HG02610 (cell line): Measurements from ENCODE around the gene MYEOV.

Source experiments
- ATAC-seq: cut with Tn5 transposase; IDR thresholded peaks from one replicate; pipeline ENCODE4 v1.9.1; 2021; ENCODE audit warnings: mild to moderate bottlenecking, moderate library complexity; ENCODE audit not compliant: unreplicated experiment

The MYEOV gene

DNA sequence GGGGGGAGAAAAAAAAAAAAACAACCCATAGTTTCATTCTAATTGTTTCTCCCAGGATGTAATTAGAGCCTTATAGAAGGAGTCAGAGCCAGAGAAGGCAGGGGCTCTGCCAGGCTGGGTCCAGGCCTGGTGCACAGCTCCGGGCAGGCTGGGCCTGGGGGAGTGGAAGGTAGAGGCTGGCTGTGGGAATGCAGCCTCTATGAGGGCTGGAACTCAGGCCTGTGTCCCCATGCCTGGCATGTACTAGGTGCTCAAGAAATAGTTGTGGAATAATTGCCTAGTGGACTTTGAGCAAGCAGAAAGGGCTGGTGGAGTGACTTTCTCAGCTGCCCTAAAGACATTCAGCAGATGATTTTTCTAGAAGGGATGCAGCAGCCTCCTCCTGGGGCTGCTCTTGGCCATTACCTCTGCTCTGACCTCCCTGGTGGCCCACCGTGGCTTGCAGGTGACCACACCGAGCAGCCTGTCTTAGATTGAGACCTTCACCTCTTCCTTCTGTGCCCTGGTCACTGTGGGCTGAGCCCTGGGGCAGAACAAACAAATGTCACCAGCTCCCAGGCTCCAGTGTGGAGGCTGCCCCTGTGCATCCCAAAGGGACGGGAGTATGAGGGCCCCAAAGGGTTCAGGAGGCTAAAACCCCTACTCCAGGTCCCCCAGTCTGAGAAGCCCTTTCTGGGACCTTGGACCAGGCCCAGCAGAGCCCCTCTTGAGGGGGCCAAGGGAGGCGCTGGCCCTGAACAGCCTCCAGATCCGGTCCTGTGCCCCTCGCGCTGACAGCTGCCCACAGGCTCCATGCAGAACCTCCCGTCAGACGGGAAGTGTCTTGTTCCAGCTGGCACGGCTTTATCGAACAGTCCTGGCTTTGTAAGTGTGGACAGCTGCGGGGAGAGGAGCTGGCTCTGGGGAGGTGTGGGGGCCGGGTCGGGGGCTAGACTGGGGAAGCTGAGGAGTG, 18.8 kb downstream of the MYEOV start:
- ATAC-seq = no peak

DNA sequence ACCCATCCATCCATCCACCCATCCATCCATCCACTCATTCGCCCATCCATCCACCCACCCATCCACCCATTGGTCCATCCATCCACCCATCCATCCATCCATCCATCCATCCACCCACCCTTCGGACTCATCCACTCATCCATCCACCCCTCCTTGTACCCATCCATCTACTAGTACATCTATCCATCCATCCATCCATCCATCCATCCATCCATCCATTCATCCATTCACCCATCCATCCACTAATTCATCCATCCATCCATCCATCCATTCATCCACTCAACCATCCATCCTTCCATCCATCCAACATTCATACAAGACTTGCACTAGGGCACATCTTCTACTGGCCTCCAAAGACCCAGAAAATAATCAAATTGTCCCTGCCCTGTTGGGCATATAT, 20.0 kb downstream of the MYEOV start:
- ATAC-seq = no peak

DNA sequence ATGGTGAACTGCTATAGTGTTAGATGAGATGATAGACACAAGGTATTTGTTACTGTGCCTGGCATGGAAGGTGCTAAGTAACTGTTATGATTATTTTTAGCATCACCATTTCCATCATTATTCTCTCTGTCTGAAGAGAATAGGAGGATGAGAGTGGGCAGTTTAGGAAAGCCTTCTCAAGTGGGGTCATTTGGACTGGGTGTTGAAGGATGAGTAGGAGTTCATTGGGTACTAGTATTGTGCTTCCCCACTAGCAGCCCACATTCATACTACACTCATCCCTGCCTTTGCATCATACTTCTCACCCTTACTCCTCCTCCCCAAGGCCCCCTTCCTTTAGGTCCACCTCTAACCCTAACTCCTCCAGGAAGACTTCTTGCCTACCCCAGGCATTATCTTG, 20.6 kb downstream of the MYEOV start:
- ATAC-seq = no peak

DNA sequence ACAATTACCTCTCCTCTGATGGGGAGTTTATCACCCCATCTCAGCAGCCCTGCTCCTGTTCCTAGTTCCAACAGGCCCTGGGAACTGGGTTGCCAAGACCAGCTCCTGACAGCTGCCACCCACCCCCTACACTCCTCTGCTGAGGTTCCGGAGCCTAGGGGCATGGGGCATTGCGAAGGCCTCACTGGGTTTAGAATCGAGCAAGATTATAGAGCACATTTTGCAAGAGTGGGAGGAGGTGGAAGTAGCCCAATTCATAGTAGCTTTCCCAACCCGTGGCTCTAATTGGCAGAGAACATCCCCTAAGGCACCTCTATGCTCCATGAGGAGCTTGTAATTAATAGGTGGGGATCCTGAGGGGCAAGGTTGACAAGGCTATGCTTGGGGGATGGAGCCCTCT, 23.0 kb downstream of the MYEOV start:
- ATAC-seq = no peak

DNA sequence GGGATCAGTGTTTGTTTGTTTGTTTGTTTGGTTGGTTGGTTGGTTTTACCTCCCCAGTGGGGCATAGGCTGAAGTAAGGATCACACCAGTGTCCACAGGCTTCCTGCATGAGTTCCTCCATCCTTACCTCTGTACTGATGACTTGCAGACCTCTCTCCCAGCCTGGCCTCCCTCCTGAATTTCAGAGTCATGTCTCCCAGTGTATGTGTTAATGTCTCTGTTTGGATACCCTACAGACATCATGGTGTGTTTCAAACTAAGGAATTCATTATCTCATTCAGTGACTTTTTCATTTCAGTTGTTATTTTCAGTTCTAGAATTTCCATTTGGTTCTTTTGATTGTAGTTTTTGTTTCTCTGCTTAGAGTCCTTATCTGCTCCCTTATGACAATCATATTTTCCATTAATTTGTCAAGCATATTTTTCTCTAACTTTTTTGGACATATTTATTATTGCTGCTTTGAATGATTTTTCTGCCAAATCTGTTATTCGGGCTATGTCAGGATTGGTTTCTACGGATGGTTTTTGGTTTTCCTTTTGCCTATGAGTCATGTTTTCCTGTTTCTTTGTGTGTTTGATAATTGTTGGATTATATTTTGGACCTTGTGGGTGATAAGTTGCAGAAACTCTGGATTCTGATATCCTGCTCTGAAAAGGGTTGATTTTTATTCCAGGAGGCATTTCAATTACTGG, 23.6 kb downstream of the MYEOV start:
- no peak for ATAC-seq

DNA sequence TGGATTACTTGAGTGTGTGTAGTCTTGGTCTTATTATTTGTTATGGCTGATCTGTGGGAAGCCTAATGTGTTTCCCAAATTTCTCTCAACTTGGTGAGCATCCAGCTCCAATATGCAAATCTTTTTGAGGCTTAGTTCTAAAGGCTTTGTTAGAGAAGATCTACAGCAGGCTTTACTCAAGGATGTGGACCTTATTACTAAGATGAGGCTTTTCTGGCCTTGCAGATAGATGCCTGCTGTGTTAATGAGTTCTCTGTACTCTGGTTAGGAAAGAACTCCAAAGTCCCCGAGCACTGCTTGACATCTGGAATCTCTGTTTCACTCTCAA, 24.1 kb downstream of the MYEOV start:
- ATAC-seq = no peak

DNA sequence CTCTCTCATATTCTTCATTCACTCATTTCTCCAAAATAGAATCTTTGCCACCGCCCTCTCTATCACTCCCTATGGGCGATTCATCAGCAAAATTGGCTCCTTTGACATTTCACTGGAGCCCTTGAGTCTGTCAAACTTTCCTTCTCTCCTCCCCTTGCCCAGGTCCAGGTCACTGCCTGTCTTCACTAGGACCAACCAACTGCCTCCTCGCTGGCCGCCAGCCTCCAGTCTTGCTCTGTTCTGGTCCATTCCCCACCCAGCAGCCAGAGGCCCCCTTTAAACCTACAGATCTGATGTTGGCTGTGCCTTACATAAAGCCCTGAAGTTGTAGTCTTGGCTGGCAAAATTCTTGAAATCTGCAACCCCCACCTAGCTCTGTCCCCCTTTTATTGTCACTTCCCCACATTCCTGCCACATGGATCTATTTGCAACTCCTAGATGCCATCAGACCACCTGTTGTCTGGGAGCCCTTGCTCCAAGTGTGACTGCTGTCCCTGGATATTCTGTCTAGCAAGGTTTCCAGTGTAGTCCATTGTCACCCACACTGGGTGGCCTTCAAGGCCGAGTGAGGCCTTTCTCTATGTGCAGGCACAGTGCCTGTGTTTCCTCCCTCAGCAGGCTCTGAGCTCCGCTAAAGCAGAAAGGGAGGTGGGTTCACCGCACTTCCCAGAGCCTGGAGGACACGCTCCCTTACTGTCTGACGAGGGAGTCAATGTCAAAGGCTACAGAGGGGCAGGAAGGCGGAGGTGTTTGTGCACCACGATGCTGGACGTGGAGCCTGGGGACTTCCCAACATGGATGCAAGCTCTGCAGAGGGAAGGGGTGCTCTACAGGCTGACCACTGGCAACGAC, 25.5 kb downstream of the MYEOV start:
- no peak for ATAC-seq

DNA sequence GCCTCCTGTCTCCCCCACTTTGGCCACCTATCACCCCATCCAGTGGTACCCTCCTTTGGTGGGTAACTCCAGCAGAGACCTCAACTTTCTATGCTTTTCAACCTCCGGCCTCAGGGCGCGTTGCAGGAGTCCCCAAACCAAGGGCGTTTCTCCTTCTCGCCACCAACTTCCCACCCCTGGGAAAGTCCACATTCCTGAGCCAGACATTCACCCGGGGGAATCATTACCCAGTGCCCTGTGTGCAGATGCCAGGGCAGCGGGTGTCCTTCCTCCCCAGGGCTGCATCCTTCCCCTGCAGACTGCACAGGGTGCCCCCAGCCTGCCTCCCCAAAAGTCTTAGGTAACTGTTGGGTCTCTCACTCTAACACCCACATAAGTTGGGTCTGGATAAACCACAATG, 26.4 kb downstream of the MYEOV start:
- ATAC-seq = no peak

DNA sequence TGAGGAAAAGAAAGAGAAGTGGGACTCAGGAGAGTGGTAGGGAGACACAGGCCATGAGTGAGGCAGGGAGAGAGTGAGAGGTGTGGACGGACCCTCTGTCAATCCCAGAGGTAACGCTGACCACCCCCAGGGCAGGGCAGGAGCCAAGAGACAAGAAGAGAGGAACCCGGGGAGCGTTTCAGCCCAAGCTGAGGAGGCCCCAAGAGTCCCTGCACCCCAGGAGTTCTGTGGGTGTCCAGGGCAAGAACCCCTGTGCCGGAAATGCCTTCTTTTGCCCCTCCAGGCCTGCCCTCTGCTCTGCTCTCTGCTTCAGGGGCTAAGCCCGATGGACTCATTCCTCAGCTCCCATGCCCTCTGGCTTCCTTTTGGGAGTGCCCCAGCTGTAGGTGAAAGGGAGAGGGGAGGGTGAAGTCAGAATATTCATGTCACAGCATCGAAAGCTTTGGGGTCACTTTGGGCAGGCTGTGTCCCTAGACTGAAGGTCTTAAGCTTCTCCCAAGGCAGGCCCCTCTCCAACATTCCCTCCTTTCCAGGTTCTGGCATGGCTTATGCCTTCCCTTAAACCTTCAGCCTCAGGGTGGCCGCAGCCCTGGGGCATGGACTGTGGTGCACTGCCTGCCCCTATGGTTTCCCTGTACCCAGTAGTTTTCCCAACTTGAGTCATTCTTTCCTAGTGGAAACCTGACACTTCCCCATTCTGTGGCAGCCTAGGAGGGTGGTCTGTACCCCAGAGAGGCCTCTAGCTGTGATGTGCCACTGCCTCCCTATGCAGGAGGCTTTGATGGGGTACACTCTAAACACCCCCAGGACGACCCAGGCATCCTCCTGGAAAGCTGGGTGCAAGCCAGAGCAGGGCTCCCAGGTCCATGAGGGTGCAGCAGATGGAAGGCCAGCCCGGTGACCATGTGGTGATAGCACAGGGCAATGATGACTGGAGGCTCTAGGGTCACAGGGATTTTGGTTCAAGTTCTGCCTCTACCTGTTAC, 27.1 kb downstream of the MYEOV start:
- ATAC-seq = no peak

DNA sequence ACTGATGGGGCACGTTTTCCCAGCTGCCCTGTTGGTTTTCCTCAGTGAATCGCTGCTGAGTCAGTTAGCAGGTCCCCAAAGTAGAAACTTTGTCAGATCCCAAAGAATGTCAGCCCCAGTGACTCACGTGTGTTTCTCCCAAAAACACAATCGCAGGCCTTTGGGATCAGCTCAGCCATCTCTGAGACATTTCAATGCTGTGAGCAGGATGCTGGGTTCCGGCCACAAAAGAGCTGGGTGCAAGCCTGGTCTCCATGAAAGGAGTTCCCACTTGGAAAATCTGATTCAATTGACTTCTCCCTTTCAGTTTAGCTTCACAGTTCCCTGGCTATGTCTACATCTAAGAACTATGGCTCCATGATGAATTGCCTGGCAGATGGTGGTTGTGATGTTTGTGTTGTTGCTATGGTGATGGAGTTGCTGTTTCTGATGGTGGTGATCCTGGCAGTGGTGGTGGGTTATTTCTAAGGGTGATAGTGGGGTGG, 28.0 kb downstream of the MYEOV start:
- no peak for ATAC-seq

DNA sequence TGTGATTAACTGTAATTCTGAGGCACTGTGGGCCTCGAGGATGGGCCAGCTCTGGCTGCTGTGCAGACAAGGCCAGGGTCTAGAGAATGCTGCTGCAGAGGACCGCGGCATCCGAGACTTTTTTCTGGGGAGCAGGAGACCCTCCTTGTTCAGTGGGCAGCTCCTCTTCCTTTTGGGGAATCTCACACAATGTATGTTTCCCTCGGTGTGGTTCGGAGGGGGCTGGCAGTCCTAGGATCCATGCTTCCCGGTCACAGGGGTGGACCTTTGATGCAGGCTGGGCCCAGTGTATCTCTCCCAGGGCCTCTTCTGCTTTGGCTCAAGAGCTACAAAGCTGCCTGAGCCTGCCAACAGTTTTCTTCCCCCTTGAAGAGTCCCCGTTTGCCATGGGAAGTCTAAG, 31.5 kb downstream of the MYEOV start:
- no peak for ATAC-seq

DNA sequence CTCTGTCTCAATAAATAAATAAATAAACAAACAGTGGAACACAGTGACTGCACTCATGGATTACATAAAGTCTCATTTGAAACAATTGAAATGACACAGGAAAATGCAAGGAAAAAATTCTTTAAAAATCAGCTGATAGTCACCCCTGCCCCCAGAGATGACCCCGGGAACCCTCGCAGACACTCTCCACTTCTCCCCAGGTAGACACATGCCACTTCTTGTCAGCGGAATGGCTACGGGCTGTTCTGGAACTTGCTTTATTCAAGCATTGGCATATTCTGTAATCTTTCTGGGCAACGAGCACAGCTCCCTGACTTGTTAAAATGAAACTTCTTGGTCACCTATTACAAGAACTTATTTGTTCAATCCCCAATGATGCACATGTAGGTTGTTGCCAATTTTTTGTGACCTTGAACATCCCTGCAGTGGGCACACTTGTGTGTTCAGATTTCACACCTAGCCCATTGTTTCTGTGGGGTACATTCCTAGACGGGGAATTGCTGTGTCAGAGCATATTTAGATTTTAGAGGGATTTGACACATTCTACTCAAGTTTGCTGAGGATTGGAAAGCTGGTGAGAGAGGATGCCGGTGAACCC, 32.8 kb downstream of the MYEOV start:
- ATAC-seq = no peak

DNA sequence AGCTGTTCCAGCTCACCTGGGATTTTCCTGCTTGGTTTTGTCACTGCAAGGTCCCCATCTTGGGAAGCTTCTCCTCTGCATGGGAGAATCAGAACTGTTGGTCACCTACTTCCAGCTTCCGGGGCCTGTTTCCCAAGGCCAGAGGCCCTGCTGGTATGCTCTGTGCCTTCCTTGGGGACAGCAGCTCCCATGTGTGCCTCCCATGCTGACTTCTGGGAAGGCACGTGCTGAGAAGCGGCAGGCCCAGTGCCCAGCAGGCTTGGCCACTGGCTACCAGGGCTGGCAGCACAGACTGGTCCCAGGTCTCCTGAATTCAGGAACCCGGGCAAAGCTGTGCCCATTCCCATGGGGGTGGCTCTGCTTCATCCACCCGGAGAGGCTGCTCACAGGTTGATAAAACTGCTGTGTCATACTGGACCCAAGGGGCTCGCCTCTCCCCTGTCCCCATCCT, 33.8 kb downstream of the MYEOV start:
- no peak for ATAC-seq

DNA sequence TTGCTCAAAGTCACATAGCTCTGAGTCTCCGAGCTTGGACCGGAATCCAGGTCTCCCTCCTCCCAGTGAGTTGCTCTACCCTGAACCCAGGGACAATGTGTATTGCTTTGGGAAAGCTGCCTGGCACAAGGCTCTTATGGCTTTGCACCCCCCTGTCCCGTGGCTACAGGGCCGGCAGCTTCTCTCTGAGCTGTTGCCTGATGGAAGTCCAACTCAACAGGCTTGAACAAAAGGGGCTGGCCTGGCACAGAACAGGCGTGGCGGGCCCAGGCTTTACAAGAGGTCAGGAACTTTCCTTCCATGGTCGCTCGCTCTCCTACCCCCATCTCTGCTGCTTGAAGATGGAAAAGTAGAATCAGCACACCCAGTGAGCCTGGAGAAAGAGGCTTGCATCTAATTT, 34.3 kb downstream of the MYEOV start:
- ATAC-seq = no peak

DNA sequence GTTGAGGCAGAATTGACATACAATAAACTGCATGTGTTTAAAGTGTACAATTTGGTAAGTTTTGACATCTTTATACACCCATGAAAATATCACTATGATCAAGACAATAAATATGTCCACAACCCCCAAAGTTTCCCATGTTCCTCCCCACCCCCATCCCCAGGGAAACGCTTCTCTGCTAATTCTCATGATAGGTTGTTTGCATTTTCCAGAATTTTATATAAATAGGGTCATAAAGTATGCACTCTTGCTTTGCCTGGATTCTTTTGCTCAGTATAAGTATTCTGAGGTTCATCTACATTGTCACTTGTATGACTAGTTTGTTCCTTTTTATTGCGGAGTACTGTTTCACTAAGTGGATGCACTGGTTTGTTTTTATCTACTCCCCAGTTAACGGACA, 35.6 kb downstream of the MYEOV start:
- no peak for ATAC-seq

DNA sequence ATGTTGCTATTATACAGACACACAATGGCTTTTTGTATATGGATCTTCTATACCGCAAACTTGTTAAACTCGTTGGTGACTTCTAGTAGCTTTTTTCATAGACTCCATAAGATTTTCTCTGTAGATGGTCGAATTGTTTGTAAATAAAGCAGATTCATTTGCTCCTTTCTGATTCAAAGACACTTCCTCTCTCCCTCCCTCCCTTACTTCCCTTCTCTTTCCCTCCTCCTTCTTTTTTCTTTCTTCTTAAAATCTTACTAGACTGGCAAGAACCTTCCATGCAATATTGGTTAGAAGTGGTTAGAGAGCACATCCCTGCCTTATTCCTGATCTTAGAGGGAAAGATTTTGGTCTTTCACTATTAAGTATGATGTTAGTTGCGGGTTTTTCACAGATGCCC, 36.4 kb downstream of the MYEOV start:
- ATAC-seq = no peak

DNA sequence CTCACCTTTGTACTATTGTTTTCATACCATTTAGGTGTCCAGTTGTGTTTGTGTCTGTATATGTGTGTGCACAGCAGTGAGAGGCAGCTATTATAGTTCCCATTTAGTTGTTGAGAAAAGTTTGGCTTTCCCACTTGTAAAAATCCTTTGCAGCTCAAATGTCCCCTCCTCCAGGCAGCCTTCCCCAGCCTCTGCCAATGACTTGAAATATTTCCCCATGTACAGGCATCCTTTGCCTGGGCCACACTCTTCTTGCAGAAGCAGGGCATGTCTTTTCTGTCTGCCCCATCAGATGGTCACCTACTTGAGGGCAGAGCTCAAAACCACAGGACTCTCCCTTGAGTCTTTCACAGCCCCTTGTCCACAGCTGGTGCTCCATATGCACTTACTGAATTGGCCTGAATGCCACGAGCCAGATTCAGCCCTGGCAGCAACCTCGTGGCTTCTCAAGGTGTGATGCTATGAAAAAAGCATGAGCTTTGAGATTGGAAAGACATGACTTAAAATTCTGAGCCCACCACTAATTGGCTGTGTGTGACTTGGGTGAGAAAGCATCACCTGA, 39.3 kb downstream of the MYEOV start:
- no peak for ATAC-seq

DNA sequence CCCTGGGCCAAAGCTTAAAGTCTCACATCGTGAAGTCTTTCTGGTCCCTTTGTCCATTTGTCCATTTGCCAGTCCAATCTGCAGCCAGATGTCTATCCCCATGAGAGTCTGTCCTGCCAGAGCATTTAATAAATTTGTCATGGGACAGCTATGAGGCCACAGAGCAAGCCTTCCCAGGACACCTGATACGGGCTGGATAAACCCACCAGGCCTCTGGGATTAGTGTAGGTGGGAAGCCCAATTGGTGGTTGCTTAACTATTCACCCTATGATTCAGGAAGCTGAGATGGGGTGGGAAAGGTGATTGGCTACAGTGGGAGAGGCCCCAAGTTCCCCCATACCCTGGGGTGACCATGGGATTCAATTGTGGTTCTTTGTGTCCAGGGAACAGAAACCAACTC, 39.9 kb downstream of the MYEOV start:
- no peak for ATAC-seq

DNA sequence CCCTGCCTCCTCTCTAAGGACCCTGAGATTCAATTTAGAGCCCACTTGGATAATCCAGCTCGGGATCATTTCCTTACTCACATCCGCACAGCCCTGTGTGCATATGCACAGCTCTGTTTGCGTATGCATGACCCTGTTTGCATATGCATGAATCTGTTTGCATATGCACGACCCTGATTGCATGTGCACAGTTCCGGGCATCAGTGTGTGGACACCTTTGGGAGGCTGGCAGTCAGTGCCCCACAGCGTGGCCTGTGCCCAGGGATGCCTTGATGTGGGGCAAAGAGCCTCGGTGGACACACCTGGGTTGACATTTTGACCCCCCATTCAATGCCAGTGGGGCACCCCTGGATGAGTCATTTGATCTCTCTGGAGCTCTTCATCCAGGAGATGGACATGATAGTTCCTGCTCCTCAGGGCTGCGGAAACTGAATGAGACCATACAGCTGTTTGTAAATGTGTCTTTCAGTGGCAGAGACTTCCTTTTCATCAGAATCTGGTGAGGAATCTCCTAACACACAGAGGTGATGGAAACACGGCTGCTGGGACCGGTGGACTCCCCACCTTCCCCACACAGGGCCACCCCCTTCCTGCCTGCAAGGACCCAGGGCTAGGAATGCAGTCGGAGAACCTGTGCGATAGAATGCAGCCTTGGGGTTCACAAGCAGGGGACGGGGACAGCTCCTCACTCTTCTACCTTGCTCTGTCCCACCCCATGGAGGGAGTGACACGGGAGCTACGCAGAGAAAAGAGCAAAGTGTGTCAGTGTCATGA, 41.2 kb downstream of the MYEOV start:
- ATAC-seq = no peak
